GM23248 (cell line): Measurements from ENCODE around the gene HNRNPH1.

Experiments
- EZH2 ChIP-seq: fragments of 200-600 bp; sonication (generic); IDR thresholded peaks from 2 replicates; pipeline ENCODE4 v1.6.1; 2018; ENCODE audit warnings: antibody characterized with exemption, mild to moderate bottlenecking; ENCODE audit not compliant: insufficient read depth, poor library complexity, severe bottlenecking
- EZH2phosphoT487 ChIP-seq: fragments of 200-600 bp; sonication (generic); IDR thresholded peaks from 2 replicates; pipeline ENCODE4 v1.6.1; 2018; ENCODE audit warnings: antibody characterized with exemption, moderate library complexity, mild to moderate bottlenecking, low read depth; ENCODE audit not compliant: insufficient read depth

DNA sequence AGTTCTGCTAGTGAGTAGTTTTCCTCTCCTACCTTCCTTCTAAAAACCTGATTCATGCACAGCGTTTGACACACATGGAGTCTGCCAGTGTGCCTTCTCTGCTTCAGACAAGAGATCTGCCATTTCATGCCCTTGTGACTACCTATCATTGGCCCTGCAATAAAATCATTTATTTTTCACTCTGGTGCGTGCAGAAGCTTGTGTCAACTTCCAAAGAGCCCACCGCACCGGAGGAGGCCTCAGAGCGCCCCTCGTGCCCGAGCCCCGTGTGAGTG is 13.7 kb downstream of the HNRNPH1 start:
- TF ChIP-seq EZH2: no peak
- no peak for TF ChIP-seq EZH2phosphoT487
